SHP77 (cell line): ENCODE results near the gene COL9A3.
A peak's percentile ranks its signal among the peaks of the same experiment; 100 is the strongest.

Source experiments
- DNase-seq, 2 experiments: peaks; one replicate each; lab custom pipeline; 2025; lab: John Stamatoyannopoulos, UW

Gene COL9A3

DNA sequence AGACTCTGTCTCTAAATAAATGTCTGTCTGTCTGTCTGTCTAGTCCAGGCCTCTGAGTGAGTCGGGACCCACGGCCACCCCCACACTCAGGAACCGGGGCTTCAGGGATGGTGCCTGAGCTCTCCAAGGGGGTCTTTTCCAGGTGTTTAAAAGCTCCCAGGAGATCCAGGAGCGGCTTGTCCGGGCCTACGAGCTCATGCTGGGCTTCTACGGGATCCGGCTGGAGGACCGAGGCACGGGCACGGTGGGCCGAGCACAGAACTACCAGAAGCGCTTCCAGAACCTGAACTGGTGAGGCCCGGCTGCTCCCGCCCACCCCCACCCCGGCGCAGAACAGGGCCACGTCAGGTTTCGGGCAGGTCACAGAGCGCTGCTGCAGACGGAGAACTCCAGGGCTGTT, 5.5 kb upstream of the COL9A3 start:
- no peak for DNase-seq

DNA sequence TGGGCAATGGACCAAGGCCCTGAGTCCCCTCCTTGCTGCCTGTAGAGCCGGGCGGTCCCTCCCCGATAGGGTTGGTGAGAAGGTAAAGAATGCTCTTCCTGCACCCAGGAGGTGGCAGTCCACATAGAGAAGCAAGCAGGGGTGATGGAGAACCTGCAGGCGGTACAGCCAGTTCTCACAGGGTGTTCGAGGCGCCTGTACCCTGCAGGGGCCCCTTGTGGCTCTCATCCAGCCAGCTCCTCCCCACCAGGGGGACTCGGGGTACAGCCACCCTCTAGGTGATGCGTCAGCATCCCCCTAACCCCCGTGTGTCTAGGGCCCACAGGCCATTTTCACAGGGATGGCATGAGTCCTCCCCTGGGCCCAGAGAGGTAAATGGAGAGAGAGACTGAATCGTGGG, 5.1 kb upstream of the COL9A3 start:
- DNase-seq: no peak

DNA sequence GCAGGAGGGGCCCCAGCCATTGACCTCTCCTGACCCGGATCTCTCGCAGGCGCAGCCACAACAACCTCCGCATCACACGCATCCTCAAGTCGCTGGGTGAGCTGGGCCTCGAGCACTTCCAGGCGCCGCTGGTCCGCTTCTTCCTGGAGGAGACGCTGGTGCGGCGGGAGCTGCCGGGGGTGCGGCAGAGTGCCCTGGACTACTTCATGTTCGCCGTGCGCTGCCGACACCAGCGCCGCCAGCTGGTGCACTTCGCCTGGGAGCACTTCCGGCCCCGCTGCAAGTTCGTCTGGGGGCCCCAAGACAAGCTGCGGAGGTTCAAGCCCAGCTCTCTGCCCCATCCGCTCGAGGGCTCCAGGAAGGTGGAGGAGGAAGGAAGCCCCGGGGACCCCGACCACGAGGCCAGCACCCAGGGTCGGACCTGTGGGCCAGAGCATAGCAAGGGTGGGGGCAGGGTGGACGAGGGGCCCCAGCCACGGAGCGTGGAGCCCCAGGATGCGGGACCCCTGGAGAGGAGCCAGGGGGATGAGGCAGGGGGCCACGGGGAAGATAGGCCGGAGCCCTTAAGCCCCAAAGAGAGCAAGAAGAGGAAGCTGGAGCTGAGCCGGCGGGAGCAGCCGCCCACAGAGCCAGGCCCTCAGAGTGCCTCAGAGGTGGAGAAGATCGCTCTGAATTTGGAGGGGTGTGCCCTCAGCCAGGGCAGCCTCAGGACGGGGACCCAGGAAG, 4.5 kb upstream of the COL9A3 start:
- no peak for DNase-seq

DNA sequence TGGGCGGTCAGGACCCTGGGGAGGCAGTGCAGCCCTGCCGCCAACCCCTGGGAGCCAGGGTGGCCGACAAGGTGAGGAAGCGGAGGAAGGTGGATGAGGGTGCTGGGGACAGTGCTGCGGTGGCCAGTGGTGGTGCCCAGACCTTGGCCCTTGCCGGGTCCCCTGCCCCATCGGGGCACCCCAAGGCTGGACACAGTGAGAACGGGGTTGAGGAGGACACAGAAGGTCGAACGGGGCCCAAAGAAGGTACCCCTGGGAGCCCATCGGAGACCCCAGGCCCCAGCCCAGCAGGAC, 4.0 kb upstream of the COL9A3 start:
- no peak for DNase-seq

DNA sequence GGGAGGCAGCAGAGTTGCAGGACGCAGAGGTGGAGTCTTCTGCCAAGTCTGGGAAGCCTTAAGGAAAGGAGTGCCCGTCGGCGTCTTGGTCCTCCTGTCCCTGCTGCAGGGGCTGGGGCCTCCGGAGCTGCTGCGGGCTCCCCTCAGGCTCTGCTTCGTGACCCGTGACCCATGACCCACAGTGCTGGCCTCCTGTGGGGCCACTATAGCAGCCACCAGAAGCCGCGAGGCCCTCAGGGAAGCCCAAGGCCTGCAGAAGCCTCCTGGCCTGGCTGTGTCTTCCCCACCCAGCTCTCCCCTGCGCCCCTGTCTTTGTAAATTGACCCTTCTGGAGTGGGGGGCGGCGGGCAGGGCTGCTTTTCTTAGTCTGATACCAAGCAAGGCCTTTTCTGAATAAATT, 3.3 kb upstream of the COL9A3 start:
- no peak for DNase-seq

DNA sequence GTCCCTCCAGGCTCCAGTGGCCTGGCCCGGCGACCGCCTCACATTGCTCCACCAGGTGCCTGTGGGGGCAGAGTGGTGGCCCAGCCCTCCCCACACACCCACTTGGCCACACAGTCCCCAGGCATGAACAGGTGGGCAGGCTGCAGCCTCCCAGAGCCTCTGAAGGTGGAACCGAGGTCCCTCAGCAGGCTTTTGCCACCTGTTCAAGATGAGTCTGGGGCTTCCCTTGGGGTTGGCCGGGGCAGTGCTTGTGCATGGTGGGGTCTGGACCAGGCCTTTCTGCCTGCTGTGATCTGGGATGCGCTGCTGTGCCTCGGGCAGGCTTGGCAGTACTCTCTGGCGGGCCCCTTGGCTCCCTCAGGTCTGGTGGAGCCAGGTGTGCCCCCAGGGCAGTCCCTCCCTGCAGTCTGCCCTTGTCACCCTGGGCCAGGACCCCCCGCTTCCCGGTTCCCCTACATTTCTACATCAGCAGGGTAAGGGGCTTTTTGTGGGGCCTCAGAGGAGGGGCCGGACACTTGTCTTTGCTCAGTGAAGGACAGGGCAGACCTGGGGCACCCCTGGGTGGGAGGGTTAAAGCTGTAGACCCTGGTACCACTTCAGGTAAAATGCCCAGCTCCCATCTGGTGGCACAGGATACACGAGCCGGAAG, 2.7 kb upstream of the COL9A3 start:
- no peak for DNase-seq

DNA sequence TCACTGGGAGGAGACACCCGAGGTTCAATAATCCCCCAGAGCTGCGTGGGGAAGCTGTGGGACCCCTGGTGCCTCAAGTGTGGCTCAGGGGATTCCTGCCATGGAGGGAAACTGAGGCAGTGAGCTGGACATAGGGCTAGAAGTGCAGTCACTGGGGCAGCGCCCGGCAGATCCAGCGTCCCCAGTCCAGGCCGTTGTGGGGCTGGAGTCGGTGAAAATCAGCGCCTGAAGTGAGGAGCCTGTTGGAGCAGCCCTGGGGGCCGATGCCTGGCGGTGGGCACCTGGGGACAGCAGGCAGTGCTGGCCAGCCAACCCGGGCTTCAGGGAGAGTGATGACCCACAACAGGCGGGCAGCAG, 2.2 kb upstream of the COL9A3 start:
- no peak for DNase-seq

DNA sequence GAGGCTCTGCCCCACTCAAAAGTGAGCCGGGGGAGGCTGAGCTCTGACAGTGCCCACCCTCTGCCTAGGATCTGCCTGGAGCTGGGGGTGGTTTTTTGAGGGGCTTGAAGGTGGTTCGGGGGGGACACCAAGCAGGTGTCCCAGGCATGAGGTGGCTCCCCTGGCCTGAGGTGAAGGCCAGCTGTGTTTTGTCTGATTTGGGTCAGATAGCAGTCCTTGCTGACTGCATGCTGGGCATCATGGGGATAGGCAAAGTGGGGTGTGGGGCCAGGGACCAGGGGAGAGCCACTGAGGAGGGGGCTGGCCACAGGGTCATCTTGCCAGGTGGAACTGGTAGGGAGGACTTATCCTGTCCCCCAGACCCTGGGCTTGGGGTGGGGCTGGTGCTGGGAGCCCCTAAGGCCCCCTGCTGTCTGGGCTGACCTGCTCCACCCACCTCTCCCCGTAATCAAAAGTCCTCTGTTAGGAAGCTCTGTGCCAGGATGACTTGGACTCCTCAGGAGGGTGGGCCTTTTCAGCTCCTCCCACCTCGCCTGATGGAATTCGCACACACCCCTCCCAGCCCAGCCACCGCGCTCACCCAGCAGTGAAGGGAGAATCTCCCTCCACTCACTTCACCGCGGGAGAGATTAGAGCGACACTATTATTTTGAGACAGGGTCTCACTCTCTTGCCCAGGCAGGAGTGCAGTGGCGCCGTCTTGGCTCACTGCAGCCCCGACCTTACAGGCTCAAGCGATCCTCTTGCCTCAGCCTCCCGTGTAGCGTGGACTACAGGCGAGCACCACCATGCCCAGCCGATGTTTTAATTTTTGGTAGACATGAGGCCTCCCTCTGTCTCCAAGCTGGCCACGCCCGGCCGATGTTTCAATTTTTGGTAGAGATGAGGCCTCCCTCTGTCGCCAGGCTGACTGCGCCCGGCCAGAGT, 1.5 kb upstream of the COL9A3 start:
- no peak for DNase-seq

DNA sequence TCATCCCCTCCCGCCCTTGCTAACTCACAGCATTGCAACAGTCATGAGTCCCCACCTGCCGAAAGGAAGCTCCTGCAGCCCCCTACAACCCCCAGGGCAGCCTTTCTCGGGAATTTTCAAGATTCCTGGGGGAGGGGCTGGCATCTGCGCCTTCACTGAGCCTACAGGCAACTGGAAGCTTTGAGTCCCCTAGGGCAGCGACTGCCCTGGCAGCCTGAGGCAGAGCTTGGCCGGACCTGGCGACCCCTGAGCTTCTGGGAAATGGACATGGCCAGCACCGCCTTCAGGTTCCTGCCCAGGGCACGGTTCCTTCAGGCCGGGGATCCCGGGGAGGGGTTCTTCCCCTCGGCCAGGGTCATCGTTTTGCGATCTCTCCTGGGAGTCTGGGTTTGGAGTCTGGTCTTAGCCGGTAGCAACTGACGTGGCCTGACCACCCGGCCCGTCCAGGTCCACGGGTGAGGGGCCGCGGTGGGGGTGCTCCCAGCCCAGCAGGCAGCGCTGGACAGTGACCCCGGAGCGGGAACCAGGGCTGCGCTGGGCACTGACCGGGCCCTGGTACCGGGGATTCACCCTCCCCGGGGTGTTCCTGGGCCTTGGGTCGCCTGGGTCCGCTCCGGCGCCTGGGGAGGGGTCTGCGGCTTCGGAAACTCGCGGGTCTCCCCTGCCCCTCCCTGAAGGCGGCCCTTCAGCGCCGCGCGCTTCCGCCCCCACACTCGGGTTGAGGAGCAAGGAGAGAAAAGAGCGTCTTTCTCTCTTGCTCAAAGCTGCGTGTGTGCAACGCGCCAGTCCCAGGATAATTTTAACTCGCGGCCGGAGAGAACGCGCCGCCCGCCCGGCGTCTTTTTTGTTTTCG, 593 bp upstream of the COL9A3 start:
- no peak for DNase-seq

DNA sequence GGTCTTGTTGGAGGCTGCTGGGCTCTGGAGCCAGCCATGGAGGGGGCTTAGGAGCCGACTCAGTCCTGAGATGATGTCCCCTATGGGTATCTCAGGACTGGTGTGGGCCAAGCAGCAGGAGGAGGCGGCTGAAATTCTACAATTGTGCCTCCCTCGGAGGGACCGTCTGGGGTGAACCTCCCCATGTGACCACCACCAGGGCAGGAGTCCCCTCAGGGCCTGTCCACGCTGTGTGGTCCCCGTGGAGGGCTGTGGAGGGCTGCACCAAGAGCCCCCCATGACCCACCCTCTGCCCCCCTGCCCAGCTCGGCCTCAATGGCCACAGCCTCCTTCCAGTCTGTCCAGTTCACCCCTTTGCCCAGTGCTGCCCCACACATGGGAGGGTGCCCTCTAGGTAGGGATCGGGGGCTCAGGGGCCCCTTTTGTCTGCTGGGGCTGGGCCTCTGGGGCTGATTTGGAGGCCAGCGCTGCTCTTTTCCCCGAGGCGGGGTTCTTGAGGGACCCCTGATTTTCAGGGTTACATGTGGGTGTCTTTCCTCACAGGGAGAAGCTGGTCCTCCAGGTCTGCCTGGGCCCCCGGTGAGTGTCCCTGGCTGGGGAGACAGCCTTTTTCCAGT, 1.2 kb downstream of the COL9A3 start:
- DNase-seq: no peak

DNA sequence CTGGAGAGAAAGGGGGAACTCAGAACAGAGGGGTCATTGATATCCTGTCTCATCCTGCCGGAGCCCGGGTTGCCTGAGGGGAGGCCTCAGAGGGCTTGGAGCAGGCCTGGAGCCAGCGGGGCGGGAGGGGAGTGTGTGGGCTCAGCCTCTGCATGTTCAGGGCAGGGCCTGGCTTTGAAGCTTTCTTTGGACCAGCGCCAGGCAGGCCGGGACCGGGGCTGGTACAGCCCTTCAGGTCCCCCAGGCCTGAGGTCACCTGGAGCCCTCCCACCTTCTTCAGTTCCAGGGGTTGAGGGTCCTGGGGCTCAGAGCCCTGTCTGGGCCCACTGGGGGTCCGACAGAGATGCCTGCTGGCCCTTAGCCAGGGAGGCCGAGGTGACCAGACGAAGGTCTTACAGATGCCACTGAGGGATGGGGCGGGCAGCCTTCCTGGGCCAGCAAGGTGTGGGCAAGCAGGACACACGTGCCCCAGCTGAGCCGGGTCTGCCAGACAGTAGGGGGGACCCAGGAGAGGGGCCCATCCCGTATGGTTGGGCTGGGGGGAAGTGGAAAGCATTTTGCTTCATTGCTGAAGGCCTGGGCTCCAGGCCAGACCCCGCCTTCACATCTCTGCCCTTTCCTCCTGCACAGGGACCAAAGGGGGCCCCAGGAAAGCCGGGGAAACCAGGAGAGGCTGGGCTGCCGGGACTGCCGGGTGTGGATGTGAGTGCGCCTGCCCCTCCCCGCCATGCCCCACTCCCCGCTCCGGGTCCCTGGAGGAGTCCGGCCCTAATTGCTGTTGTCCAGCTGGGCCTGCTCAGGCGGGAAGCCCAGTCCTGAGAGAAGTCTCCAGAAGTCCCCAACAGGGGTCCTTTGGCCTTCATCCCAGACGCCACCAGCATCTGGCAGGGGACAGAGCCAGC, 2.0 kb downstream of the COL9A3 start:
- peak; percentile 74 to 87 for DNase-seq

DNA sequence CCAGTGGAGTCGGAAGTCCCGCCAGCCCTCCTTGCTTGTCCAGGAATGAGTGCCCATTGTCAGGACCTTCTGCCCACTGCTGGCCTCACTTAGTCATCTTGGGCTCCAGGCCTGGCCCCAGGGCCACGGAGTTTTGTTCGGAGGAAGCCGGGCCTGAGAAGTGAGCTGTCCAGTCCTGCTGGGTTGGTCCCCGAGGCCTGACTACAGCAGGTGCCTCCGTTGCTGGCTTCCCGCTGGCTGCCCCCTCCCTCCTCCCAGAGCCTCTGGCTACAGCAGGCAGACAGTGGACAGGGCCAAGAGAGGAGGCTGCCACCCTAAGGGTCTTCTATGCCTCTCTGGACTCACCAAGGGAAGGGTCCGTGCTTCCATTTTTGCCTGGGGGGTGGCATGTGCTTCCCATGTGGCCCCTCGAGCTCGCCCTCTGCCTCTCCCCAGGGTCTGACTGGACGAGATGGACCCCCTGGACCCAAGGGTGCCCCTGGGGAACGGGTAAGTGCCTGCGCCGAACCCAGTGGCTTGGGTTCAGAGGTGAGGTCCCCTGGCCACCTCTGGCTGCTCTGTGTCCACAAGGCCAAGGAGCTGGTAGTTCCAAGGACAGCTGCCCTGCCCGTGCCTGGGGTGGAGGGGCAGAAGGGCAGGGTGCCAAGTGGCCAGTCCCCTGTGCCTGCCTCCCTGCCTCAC, 2.8 kb downstream of the COL9A3 start:
- peak in 1 of 2 experiments; percentile 44 for DNase-seq

DNA sequence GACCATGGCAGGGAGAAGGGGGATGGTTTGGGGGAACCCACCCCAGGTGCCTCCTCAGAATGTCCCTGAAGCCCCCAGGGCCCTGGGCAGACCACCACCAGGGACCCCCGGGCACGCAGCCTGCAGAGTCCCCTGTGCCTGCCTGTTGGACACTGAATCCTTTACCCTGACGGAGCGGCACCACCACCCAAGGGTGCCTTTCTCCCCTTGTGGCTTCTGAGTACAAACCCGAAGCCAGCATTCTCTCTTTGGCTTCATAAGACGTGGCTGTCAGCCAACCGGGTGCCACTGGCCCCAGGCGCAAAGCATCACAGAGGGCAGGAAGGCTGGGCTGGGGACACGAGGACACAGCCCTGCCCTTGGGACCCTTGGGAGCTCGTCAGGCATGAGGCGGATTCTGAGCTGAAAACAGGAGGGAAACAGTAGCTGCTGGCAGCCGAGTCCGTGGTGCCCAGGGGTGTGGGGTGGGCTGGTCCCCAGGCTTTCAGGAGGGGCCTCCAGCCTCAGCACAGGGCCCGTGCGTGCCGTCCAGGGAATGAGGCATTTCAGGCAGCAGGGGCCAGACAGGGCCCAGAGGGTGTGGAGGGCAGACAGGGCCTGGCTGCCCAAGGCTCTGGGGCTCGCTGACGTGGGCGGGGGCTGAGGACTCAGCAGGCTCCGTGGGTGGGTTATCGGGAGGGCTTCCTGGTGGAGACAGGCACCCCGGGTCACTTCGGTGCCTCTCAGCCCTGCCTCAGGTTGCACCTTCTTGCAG, 3.5 kb downstream of the COL9A3 start:
- no peak for DNase-seq

DNA sequence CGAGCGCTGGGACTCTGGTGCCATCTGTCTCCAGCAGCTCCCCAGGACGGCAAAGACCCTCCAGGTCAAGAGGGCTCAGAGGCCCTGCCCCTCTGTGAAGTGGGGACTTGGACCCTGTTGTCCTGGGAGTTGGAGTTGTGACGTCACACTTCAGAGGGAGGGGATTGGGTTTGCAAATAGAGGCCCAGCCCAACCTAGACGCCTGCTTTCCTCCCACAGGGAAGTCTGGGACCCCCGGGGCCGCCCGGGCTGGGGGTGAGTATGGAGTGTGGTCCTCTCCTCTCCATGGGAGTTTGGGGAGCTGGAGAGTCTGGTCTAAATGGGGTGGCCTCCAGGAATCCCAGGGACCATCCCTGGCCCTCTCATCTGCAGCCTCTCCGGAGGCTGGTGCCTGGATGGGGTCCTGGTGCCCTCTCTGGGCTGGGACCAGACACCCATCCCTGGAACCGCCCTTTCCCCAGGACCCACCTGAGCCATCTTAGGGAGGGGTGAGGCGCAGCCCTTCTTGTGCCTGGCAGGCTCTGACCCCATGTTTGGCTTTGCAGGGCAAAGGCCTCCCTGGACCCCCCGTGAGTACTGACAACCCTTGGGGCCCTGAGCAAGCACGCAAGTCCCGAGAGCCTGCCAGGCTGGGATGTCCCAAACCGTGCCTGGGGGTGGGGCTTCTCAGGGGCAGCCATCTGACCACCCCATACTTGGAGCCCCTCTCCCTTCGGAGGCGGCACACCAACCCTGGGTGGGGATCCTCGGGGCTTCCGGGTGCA, 4.3 kb downstream of the COL9A3 start:
- no peak for DNase-seq

DNA sequence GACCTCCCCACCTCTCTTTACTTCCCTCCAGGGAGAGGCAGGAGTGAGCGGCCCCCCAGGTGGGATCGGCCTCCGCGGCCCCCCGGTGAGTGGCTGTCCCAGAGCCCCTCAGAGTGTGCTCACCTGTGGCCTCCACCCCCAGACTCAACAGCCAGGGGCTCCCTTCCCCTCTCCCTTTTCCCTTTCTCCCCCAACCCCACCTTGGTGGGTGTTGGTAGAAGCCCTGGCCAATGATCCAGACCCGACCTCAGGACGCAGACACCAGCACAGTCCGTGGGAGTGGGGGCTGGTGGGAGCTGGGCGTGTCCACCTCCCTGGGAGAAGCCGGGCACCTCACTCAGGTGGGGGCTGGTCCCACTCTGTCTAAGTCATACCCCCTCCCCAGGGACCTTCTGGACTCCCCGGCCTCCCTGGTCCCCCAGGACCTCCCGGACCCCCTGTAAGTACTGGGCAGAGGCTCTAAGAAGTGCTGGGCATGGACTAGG, 4.9 kb downstream of the COL9A3 start:
- DNase-seq: no peak

DNA sequence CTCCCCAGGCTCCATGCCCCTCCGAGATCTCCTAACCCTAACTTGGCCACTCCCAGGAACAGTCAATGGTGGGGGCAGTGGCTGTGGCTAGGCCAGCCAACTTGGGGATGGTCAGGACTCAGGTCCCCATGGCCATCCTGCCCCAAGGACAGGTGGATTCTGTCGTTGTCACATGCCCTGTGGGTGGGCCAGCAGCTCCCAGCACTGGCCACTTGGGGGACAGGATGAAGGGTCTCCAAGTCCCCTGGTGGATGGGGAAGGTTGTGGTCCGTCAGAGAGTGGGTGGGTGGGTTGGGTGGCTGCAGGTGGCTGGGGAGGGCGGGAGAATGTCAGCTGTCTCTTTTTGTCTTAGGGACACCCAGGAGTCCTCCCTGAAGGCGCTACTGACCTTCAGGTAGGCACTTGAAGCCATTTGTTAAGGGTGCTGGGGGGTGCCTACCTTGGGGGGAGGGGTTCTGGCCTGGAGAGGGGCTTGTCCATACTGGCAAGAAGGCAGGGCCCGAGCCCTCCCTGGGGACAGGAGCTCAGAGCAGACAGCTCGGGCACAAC, 5.5 kb downstream of the COL9A3 start:
- DNase-seq: peak in 1 of 2 experiments; percentile 14

DNA sequence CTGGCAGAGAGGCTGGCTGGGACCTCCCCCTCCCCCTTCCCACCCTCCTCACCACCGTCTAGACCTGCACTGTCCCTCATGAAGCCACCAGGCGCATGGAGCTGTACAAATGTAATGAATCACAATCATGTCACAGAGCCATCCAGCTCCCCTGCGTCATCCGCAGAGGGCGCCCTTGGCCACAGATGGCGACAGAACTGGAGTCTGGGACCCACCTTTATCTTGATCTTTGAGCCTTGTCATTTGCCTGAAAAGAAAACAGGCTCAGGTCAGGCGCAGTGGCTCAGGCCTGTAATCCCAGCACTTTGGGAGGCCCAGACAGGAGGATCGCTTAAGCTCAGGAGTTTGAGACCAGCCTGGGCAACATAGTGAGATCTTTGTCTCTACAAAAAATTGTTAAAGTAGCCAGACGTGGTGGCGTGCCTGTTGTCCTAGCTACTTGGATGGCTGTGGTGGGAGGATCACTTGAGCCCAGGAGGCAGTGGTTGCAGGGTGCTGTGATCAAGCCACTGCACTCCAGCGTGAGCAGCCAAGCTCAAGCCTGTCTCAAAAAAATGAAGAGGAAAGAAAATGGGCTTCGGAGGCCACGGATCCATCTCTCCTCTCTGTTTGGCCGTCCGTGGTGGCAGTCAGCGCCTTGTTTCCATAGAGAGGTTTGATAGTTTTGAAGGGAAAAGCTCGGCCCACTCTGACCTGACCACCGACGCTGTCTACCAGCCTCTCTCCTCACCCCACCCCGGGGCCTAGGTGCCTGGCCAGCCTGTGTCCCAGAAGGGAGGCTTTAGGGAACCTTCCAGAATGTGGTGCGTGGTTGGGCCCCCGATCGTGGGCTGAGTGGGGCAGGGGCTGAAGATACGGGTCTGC, 6.2 kb downstream of the COL9A3 start:
- DNase-seq: peak; percentile 92 to 95
